ENCODE data around the gene MRPL18.
"Not testable (repeated sequence)": the region's sequence is repeated elsewhere in the genome, so short reads cannot be mapped to it uniquely, and the experiment has no call there.

The MRPL18 gene

GRCh38 chr6:159790149-159790955 is at the start of gene MRPL18:
TSS of gene MRPL18 (plus strand) at chr6:159790467. CDS start at chr6:159790588, 121 bp downstream.
- peak within 1 kb of the TSS; percentile 95 for H3K4me3 ChIP-seq
- DNase-seq (ENCODE audit: low spot score) = peak; percentile 98
- peak within 1 kb of the TSS; percentile 91 to 93 for H3K27ac ChIP-seq
- no peak for TF ChIP-seq CTCF (IDR thresholded peaks at IDR 0.05)

GRCh38 chr6:159742165-159742564 is 48.1 kb upstream of the MRPL18 start:
- Histone ChIP-seq H3K27ac (no peak overlapping the region), H3K4me3 (no peak overlapping the region)
- TF ChIP-seq CTCF (IDR thresholded peaks at IDR 0.05) = no peak
- no peak for DNase-seq (ENCODE audit: low spot score)

GRCh38 chr6:159745081-159745480 is 45.2 kb upstream of the MRPL18 start:
- no peak for TF ChIP-seq CTCF (IDR thresholded peaks at IDR 0.05)
- no peak overlapping the region for H3K27ac ChIP-seq
- H3K4me3 ChIP-seq = no peak overlapping the region
- no peak for DNase-seq (ENCODE audit: low spot score)

GRCh38 chr6:159746759-159747158 is 43.5 kb upstream of the MRPL18 start:
- H3K4me3 ChIP-seq = no peak overlapping the region
- no peak overlapping the region for H3K27ac ChIP-seq
- TF ChIP-seq CTCF (IDR thresholded peaks at IDR 0.05) = no peak
- no peak for DNase-seq (ENCODE audit: low spot score)

- not testable (repeated sequence) for H3K4me3 ChIP-seq; H3K27ac ChIP-seq; DNase-seq (ENCODE audit: low spot score)
Observed at GRCh38 chr6:159748127-159748526, 42.1 kb upstream of the MRPL18 start.

GRCh38 chr6:159751448-159751847 is 38.8 kb upstream of the MRPL18 start:
- H3K4me3 ChIP-seq = no peak overlapping the region
- no peak for DNase-seq (ENCODE audit: low spot score)
- no peak for TF ChIP-seq CTCF (IDR thresholded peaks at IDR 0.05)
- H3K27ac ChIP-seq = no peak overlapping the region

GRCh38 chr6:159753081-159753872 is 37.0 kb upstream of the MRPL18 start:
- H3K27ac ChIP-seq = no peak overlapping the region
- DNase-seq (ENCODE audit: low spot score) = no peak
- TF ChIP-seq CTCF (IDR thresholded peaks at IDR 0.05) = no peak
- no peak overlapping the region for H3K4me3 ChIP-seq

Measured in coronary artery (tissue), 2 donors.